MM.1S (cell line): ENCODE data around the gene GFAP.

Source experiments
- DNase-seq: peaks from one replicate; pipeline ENCODE4 v3.0.0-alpha.2; 2015
- H2AFZ ChIP-seq: fragments of 300-600 bp; sonication (generic); 2 replicates; pipeline ENCODE4 v1.6.0; 2016; ENCODE audit warnings: antibody characterized with exemption, low read length
- H3F3A ChIP-seq: fragments of 300-600 bp; sonication (generic); 2 replicates; pipeline ENCODE4 v1.6.1; 2016; ENCODE audit warnings: mild to moderate bottlenecking, antibody characterized with exemption, low read length, moderate library complexity, mixed read lengths; ENCODE audit not compliant: insufficient read depth
- H3K27ac ChIP-seq: fragments of 300-600 bp; sonication (generic); 2 replicates; pipeline ENCODE4 v1.5.1; 2016; ENCODE audit warnings: mild to moderate bottlenecking, low read length
- H3K27me3 ChIP-seq: fragments of 300-600 bp; sonication (generic); replicated peaks from 2 replicates; pipeline ENCODE4 v1.6.0; 2016; ENCODE audit warnings: low read length; ENCODE audit not compliant: insufficient read depth
- H3K36me3 ChIP-seq: fragments of 300-600 bp; sonication (generic); replicated peaks from 2 replicates; pipeline ENCODE4 v1.6.1; 2016; ENCODE audit warnings: mild to moderate bottlenecking, low read length, mixed read lengths; ENCODE audit not compliant: insufficient read depth
- H3K4me1 ChIP-seq: fragments of 300-600 bp; sonication (generic); 2 replicates; pipeline ENCODE4 v1.6.1; 2016; ENCODE audit warnings: low read length, mixed read lengths
- H3K4me2 ChIP-seq: fragments of 300-600 bp; sonication (generic); 2 replicates; pipeline ENCODE4 v1.6.0; 2016; ENCODE audit warnings: low read depth, low read length
- H3K4me3 ChIP-seq: fragments of 300-600 bp; sonication (generic); 2 replicates; pipeline ENCODE4 v1.5.1; 2016; ENCODE audit warnings: low read length, mixed read lengths
- H3K79me2 ChIP-seq: fragments of 300-600 bp; sonication (generic); 2 replicates; pipeline ENCODE4 v1.6.1; 2016; ENCODE audit warnings: mixed run types, low read length, mixed read lengths
- H3K9ac ChIP-seq: fragments of 300-600 bp; sonication (generic); 2 replicates; pipeline ENCODE4 v1.6.1; 2016; ENCODE audit warnings: low read length, mixed read lengths
- H3K9me2 ChIP-seq: fragments of 300-600 bp; sonication (generic); replicated peaks from 2 replicates; pipeline ENCODE4 v1.6.1; 2016; ENCODE audit warnings: mild to moderate bottlenecking, low read length, mixed read lengths; ENCODE audit not compliant: insufficient read depth
- H3K9me3 ChIP-seq: fragments of 300-600 bp; sonication (generic); replicated peaks from 2 replicates; pipeline ENCODE4 v1.6.1; 2016; ENCODE audit warnings: mild to moderate bottlenecking, low read length, mixed read lengths; ENCODE audit not compliant: insufficient read depth
- H4K20me1 ChIP-seq: fragments of 300-600 bp; sonication (generic); 2 replicates; pipeline ENCODE4 v1.6.1; 2016; ENCODE audit warnings: mild to moderate bottlenecking, low read length, moderate library complexity, mixed read lengths; ENCODE audit not compliant: insufficient read depth
- CTCF ChIP-seq: fragments of 300-600 bp; sonication (generic); IDR thresholded peaks from 2 replicates; pipeline ENCODE4 v1.5.1; 2016; ENCODE audit warnings: antibody characterized with exemption, low read length, mixed read lengths
- EZH2 ChIP-seq: fragments of 300-600 bp; sonication (generic); optimal IDR thresholded peaks from 2 replicates; pipeline ENCODE3; 2017; ENCODE audit warnings: low read depth, mild to moderate bottlenecking, antibody characterized with exemption, low read length, mixed read lengths
- EZH2phosphoT487 ChIP-seq: fragments of 300-600 bp; sonication (generic); IDR thresholded peaks from 2 replicates; pipeline ENCODE4 v1.6.1; 2018; ENCODE audit warnings: antibody characterized with exemption, low read length

The GFAP gene

GRCh38 chr17:44863061-44863918 is 52.0 kb downstream of the GFAP start:
- Histone ChIP-seq H3K36me3 (no peaks in the 10 kb centered on the region; the same call in 1 of the 2 replicates), H4K20me1 (no peaks in the 10 kb centered on the region), H3K4me1 (no peaks in the 10 kb centered on the region), H3K4me2 (no peak overlapping the region), H3K9me2 (no peaks in the 10 kb centered on the region), H3K9ac (no peak overlapping the region), H3K27ac (no peak overlapping the region), H3K79me2 (no peaks in the 10 kb centered on the region), H3K27me3 (no peaks in the 10 kb centered on the region), H3K4me3 (no peak overlapping the region), H3K9me3 (no peaks in the 10 kb centered on the region), H3F3A (no peaks in the 10 kb centered on the region), H2AFZ (no peak overlapping the region)
- no peak for DNase-seq
- TF ChIP-seq CTCF, result no peak
- TF ChIP-seq EZH2, result no peak
- TF ChIP-seq EZH2phosphoT487, result no peak

- Histone ChIP-seq H3K36me3 (no peaks in the 10 kb centered on the region; the same call in 1 of the 2 replicates), H3K27ac (no peak overlapping the region), H3F3A (no peaks in the 10 kb centered on the region), H3K4me1 (no peaks in the 10 kb centered on the region), H2AFZ (no peak overlapping the region), H3K79me2 (no peaks in the 10 kb centered on the region), H3K9ac (no peak overlapping the region), H3K4me3 (no peak overlapping the region), H3K4me2 (no peak overlapping the region), H3K9me3 (no peaks in the 10 kb centered on the region), H3K9me2 (no peaks in the 10 kb centered on the region), H3K27me3 (no peaks in the 10 kb centered on the region), H4K20me1 (no peaks in the 10 kb centered on the region)
- no peak for DNase-seq
- TF ChIP-seq CTCF, result no peak
- TF ChIP-seq EZH2, result no peak
- no peak for TF ChIP-seq EZH2phosphoT487
Observed at GRCh38 chr17:44862278-44862914, 52.9 kb downstream of the GFAP start.

- H3K36me3 ChIP-seq, result no peaks in the 10 kb centered on the region; the same call in 1 of the 2 replicates
- H3K9ac ChIP-seq, result no peak overlapping the region
- no peaks in the 10 kb centered on the region for H3K9me3 ChIP-seq
- no peak for DNase-seq
- no peak overlapping the region for H3K27ac ChIP-seq
- no peak overlapping the region for H3K4me3 ChIP-seq
- no peak overlapping the region for H3K4me2 ChIP-seq
- H4K20me1 ChIP-seq, result no peaks in the 10 kb centered on the region
- H3K27me3 ChIP-seq, result no peaks in the 10 kb centered on the region
- H3K79me2 ChIP-seq, result no peaks in the 10 kb centered on the region
- H3K9me2 ChIP-seq, result no peaks in the 10 kb centered on the region
- no peak for TF ChIP-seq EZH2
- no peak for TF ChIP-seq CTCF
- TF ChIP-seq EZH2phosphoT487, result no peak
- no peaks in the 10 kb centered on the region for H3K4me1 ChIP-seq
- H3F3A ChIP-seq, result no peaks in the 10 kb centered on the region
- no peak overlapping the region for H2AFZ ChIP-seq
Observed at GRCh38 chr17:44859701-44860100, 55.6 kb downstream of the GFAP start.
